HepG2 (cell line): ENCODE data around the gene NUAK2. TPM values are rescaled to one million over a fixed set of nuclear protein-coding genes. Genes with fewer than 3 reads are reported as not detected.
A peak's percentile ranks its signal among the peaks of the same experiment; 100 is the strongest.

Experiments used
- ATF7 ChIP-seq, 2 experiments: fragments of 450-650 bp in 1 of 2; sonication (generic) in 1 of 2; formaldehyde crosslinking in 1 of 2; IDR thresholded peaks; 2 replicates each; pipeline versions ENCODE4 v1.4.0 to v1.6.1; 2016 to 2020; ENCODE audit warnings: antibody characterized with exemption in 1 of 2, mild to moderate bottlenecking in 1 of 2, missing genetic modification reagents in 1 of 2
- CCAR2 ChIP-seq: fragments of 200-400 bp; formaldehyde crosslinking; optimal IDR thresholded peaks from 2 replicates; pipeline ENCODE3; 2018; ENCODE audit warnings: low read depth, mild to moderate bottlenecking, low read length, moderate library complexity
- FOXA1 ChIP-seq, 2 experiments: fragments of 450-650 bp in 1 of 2; sonication (generic) in 1 of 2; formaldehyde crosslinking in 1 of 2; IDR thresholded peaks; 2 replicates each; pipeline versions ENCODE4 v1.4.0 to v1.6.1; 2016 to 2020; ENCODE audit warnings: missing genetic modification reagents in 1 of 2
- FOXM1 ChIP-seq: sonication (generic); formaldehyde crosslinking; IDR thresholded peaks from 2 replicates; pipeline ENCODE4 v1.5.0; 2020; ENCODE audit warnings: missing genetic modification reagents
- HNRNPH1 ChIP-seq: fragments of 200-400 bp; formaldehyde crosslinking; optimal IDR thresholded peaks from 2 replicates; pipeline ENCODE3; 2017; ENCODE audit warnings: mild to moderate bottlenecking, low read depth, low read length
- HOXA5 ChIP-seq: sonication (generic); formaldehyde crosslinking; IDR thresholded peaks from 2 replicates; pipeline ENCODE4 v1.4.0; 2020; ENCODE audit warnings: missing genetic modification reagents
- LCORL ChIP-seq, 2 experiments: fragments of 450-650 bp in 1 of 2; sonication (generic) in 1 of 2; formaldehyde crosslinking in 1 of 2; IDR thresholded peaks; 2 replicates each; pipeline versions ENCODE4 v1.5.0 to v1.6.1; 2017 to 2020; ENCODE audit warnings: antibody characterized with exemption in 1 of 2, missing genetic modification reagents in 1 of 2
- MAF1 ChIP-seq: sonication (generic); formaldehyde crosslinking; IDR thresholded peaks from 2 replicates; pipeline ENCODE4 v1.5.0; 2020; ENCODE audit warnings: missing genetic modification reagents, borderline replicate concordance
- MATR3 ChIP-seq: sonication (generic); formaldehyde crosslinking; IDR thresholded peaks from 2 replicates; pipeline ENCODE4 v1.4.0; 2020; ENCODE audit warnings: missing genetic modification reagents
- MEF2D ChIP-seq: sonication (generic); formaldehyde crosslinking; IDR thresholded peaks from 2 replicates; pipeline ENCODE4 v1.5.1; 2020; ENCODE audit warnings: mild to moderate bottlenecking, missing genetic modification reagents
- NCOA1 ChIP-seq: sonication (generic); formaldehyde crosslinking; IDR thresholded peaks from 2 replicates; pipeline ENCODE4 v1.9.0; 2021; ENCODE audit warnings: missing genetic modification reagents
- NFYB ChIP-seq: sonication (generic); formaldehyde crosslinking; IDR thresholded peaks from 2 replicates; pipeline ENCODE4 v1.4.0; 2020; ENCODE audit warnings: missing genetic modification reagents
- NFYC ChIP-seq: IDR thresholded peaks from 2 replicates; pipeline ENCODE4 v1.6.1; 2016; ENCODE audit warnings: missing genetic modification reagents, missing compliant biosample characterization
- PRMT3 ChIP-seq: sonication (generic); formaldehyde crosslinking; IDR thresholded peaks from 2 replicates; pipeline ENCODE4 v1.8.1; 2022; ENCODE audit warnings: low read depth, mild to moderate bottlenecking, moderate library complexity, missing genetic modification reagents, borderline replicate concordance
- SP4 ChIP-seq: sonication (generic); formaldehyde crosslinking; IDR thresholded peaks from 2 replicates; pipeline ENCODE4 v1.8.1; 2023; ENCODE audit warnings: mild to moderate bottlenecking, missing genetic modification reagents
- SP5 ChIP-seq: IDR thresholded peaks from 2 replicates; pipeline ENCODE4 v1.6.1; 2016; ENCODE audit warnings: low read depth, borderline replicate concordance
- SRSF9 ChIP-seq: fragments of 200-400 bp; formaldehyde crosslinking; IDR thresholded peaks from 2 replicates; pipeline ENCODE4 v1.6.1; 2018; ENCODE audit warnings: borderline replicate concordance, mild to moderate bottlenecking, low read depth, low read length; ENCODE audit not compliant: insufficient read depth, poor library complexity, severe bottlenecking
- TCF7L2 ChIP-seq: IDR thresholded peaks from 2 replicates; pipeline ENCODE4 v1.6.1; 2011; ENCODE audit warnings: mild to moderate bottlenecking, low read depth, low read length, moderate library complexity
- THAP11 ChIP-seq: IDR thresholded peaks from 2 replicates; pipeline ENCODE4 v1.6.1; 2016; ENCODE audit warnings: missing biosample characterization, missing genetic modification reagents
- ZFP82 ChIP-seq: sonication (generic); formaldehyde crosslinking; IDR thresholded peaks from 2 replicates; pipeline ENCODE4 v1.5.1; 2020; ENCODE audit warnings: mild to moderate bottlenecking, missing genetic modification reagents, borderline replicate concordance
- ZIK1 ChIP-seq: sonication (generic); formaldehyde crosslinking; IDR thresholded peaks from 2 replicates; pipeline ENCODE4 v1.5.0; 2020; ENCODE audit warnings: mild to moderate bottlenecking, low read depth, missing genetic modification reagents, borderline replicate concordance
- ZNF326 ChIP-seq: sonication (generic); formaldehyde crosslinking; IDR thresholded peaks from 2 replicates; pipeline ENCODE4 v1.4.0; 2020; ENCODE audit warnings: missing genetic modification reagents, borderline replicate concordance
- ZNF432 ChIP-seq: sonication (generic); formaldehyde crosslinking; IDR thresholded peaks from 2 replicates; pipeline ENCODE4 v1.5.0; 2020; ENCODE audit warnings: missing genetic modification reagents, mild to moderate bottlenecking, borderline replicate concordance
- ZNF556 ChIP-seq: sonication (generic); formaldehyde crosslinking; IDR thresholded peaks from 2 replicates; pipeline ENCODE4 v1.4.0; 2020; ENCODE audit warnings: mild to moderate bottlenecking, missing genetic modification reagents, borderline replicate concordance
- ZNF576 ChIP-seq: sonication (generic); formaldehyde crosslinking; IDR thresholded peaks from 2 replicates; pipeline ENCODE4 v1.4.0; 2020; ENCODE audit warnings: mild to moderate bottlenecking, missing genetic modification reagents
- polyA plus RNA-seq, 8 experiments: library from polyadenylated mRNA; depleted of rRNA in 3 of 8; stranded (reverse) in 7 of 8; unstranded in 1 of 8; fragments of >200 nt; fragmentation: Illumina TruSeq in 4 of 8; extraction: Trizol in 4 of 8; gene quantifications; 2 replicates each; pipeline versions ENCODE4 v1.2.1 to v1.2.3, GENCODE V29; 2011 to 2016; ENCODE audit warnings: low read depth in 4 of 8, missing spikeins in 1 of 8, mixed read lengths in 1 of 8; ENCODE audit not compliant: insufficient read depth in 1 of 8
- total RNA-seq, 5 experiments: library from RNA; depleted of rRNA; stranded (reverse); fragments of >200 nt; fragmentation: Illumina TruSeq; extraction: Trizol; gene quantifications; 2 replicates each; pipeline ENCODE4 v1.2.3, GENCODE V29; 2016; ENCODE audit warnings: low read depth in 1 of 5
- TF ChIP-seq, protein P1 (sequence below), 2 experiments: sonication (generic) in 1 of 2; formaldehyde crosslinking in 1 of 2; IDR thresholded peaks; 2 replicates each; pipeline versions ENCODE4 v1.4.0 to v1.6.1; 2018 to 2020; ENCODE audit warnings: missing genetic modification reagents in 2 of 2, borderline replicate concordance in 1 of 2, low read depth in 1 of 2, mild to moderate bottlenecking in 1 of 2, missing biosample characterization in 1 of 2
- TF ChIP-seq, protein P2 (sequence below): IDR thresholded peaks from 2 replicates; pipeline ENCODE4 v1.6.1; 2016; ENCODE audit warnings: missing compliant biosample characterization, missing genetic modification reagents, borderline replicate concordance

The NUAK2 gene
- total and polyA plus RNA-seq, 2 of the 13 experiments (the other 11 are each of a cell fraction or from before 2014, with no cell fraction given), result 0.75 to 1.1 TPM

GRCh38 chr1:205318231-205318991 is 3.1 kb downstream of the NUAK2 start (continued):
- no peak for TF ChIP-seq FOXM1 (CRISPR knock-in tag)
- TF ChIP-seq ZNF556 (CRISPR knock-in tag), result no peak
- TF ChIP-seq ZIK1 (CRISPR knock-in tag), result no peak
- TF ChIP-seq THAP11 (CRISPR knock-in tag), result 0 out of 2 replicates have a peak, but pooled peaks have one; percentile 16
- TF ChIP-seq LCORL (IDR thresholded peaks at IDR 0.05), result no peak
- TF ChIP-seq LCORL (CRISPR knock-in tag; IDR thresholded peaks at IDR 0.05), result peak; percentile 88
- peak; percentile 73 for TF ChIP-seq NFYC (CRISPR knock-in tag)
- 0 out of 2 replicates have a peak, but pooled peaks have one; percentile 30 for TF ChIP-seq SP4 (CRISPR knock-in tag)
- peak; percentile 61; the same call in 1 of the 2 replicates for TF ChIP-seq TCF7L2
- TF ChIP-seq MAF1 (CRISPR knock-in tag), result no peak
- TF ChIP-seq SP5, result peak; percentile 96
- TF ChIP-seq NCOA1 (CRISPR knock-in tag), result no peak
- no peak for TF ChIP-seq ZNF576
- TF ChIP-seq PRMT3 (CRISPR knock-in tag), result no peak
- no peak for TF ChIP-seq MEF2D (CRISPR knock-in tag)
- no peak for TF ChIP-seq CCAR2
- TF ChIP-seq, protein P1, sequence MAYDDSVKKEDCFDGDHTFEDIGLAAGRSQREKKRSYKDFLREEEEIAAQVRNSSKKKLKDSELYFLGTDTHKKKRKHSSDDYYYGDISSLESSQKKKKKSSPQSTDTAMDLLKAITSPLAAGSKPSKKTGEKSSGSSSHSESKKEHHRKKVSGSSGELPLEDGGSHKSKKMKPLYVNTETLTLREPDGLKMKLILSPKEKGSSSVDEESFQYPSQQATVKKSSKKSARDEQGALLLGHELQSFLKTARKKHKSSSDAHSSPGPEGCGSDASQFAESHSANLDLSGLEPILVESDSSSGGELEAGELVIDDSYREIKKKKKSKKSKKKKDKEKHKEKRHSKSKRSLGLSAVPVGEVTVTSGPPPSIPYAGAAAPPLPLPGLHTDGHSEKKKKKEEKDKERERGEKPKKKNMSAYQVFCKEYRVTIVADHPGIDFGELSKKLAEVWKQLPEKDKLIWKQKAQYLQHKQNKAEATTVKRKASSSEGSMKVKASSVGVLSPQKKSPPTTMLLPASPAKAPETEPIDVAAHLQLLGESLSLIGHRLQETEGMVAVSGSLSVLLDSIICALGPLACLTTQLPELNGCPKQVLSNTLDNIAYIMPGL (CRISPR knock-in tag; IDR thresholded peaks at IDR 0.05; ENCODE audit: borderline replicate concordance in 1 of 2, low read depth in 1 of 2), result peak in 1 of 2 experiments; percentile 5; a peak in 1 of 4 replicates
- no peak for TF ChIP-seq HOXA5 (CRISPR knock-in tag)
- no peak for TF ChIP-seq ZNF326 (CRISPR knock-in tag)
- TF ChIP-seq NFYB (CRISPR knock-in tag), result peak; percentile 65
- TF ChIP-seq, protein P2, sequence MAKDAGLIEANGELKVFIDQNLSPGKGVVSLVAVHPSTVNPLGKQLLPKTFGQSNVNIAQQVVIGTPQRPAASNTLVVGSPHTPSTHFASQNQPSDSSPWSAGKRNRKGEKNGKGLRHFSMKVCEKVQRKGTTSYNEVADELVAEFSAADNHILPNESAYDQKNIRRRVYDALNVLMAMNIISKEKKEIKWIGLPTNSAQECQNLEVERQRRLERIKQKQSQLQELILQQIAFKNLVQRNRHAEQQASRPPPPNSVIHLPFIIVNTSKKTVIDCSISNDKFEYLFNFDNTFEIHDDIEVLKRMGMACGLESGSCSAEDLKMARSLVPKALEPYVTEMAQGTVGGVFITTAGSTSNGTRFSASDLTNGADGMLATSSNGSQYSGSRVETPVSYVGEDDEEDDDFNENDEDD, result peak; percentile 34; the same call in 1 of the 2 replicates
- no peak for TF ChIP-seq HNRNPH1
- no peak for TF ChIP-seq MATR3
- TF ChIP-seq ATF7 (IDR thresholded peaks at IDR 0.05), result no peak
- no peak for TF ChIP-seq ATF7 (CRISPR knock-in tag; IDR thresholded peaks at IDR 0.05)
- no peak for TF ChIP-seq ZFP82
- TF ChIP-seq SRSF9, result no peak
- TF ChIP-seq ZNF432 (CRISPR knock-in tag), result no peak
- TF ChIP-seq FOXA1 (IDR thresholded peaks at IDR 0.05), result 0 out of 2 replicates have a peak, but pooled peaks have one; percentile 13
- TF ChIP-seq FOXA1 (CRISPR knock-in tag; IDR thresholded peaks at IDR 0.05), result peak; percentile 79
